ENCODE measurements around the gene CELA1. TPM values are rescaled to one million over a fixed set of nuclear protein-coding genes. Genes with fewer than 3 reads are reported as not detected.

Gene CELA1
- total RNA-seq, 1 experiment from 2014 or later = not detected

GRCh38 chr12:51390891-51391282, 44.4 kb upstream of the CELA1 start:
- intact Hi-C loops (cut with micrococcal nuclease; ENCODE audit: unreplicated experiment) = no loop called here
- no peak overlapping the region for H3K27ac ChIP-seq (ENCODE audit: low read depth, low read length, poor library complexity, severe bottlenecking)
- TF ChIP-seq EZH2 (IDR thresholded peaks at IDR 0.05; ENCODE audit: borderline replicate concordance, low read depth, low read length, poor library complexity, severe bottlenecking) = no peak
- TF ChIP-seq CTCF (conservative IDR thresholded peaks at IDR 0.05; ENCODE audit: low read depth, low read length) = no peak
- no peaks in the 10 kb centered on the region for H3K9me3 ChIP-seq (ENCODE audit: low read depth, low read length, poor library complexity, severe bottlenecking)
- H3K27me3 ChIP-seq (replicated peaks; ENCODE audit: insufficient read depth, low read depth, low read length, poor library complexity) = peaks cover 10% of the 10 kb centered on the region
- H3K4me1 ChIP-seq (ENCODE audit: insufficient read depth, low read length, poor library complexity, severe bottlenecking) = no peaks in the 10 kb centered on the region
- BruUV-seq (replicated peaks) = no TSS peak
- DNase-seq (ENCODE audit: low spot score) = no peak
- H3K4me3 ChIP-seq (ENCODE audit: low read depth, low read length, poor library complexity, severe bottlenecking) = peak overlapping the region; percentile 52
- H3K36me3 ChIP-seq (ENCODE audit: insufficient read depth, low read length, poor library complexity, severe bottlenecking) = no peaks in the 10 kb centered on the region
- ChIA-PET CTCF (no interaction called here), POLR2A (ENCODE audit: low non-redundant PET) (no interaction called here)

GRCh38 chr12:51390457-51390856, 44.0 kb upstream of the CELA1 start:
- H3K27ac ChIP-seq (ENCODE audit: low read depth, low read length, poor library complexity, severe bottlenecking) = no peak overlapping the region
- no peaks in the 10 kb centered on the region for H3K4me1 ChIP-seq (ENCODE audit: insufficient read depth, low read length, poor library complexity, severe bottlenecking)
- no peak overlapping the region for H3K4me3 ChIP-seq (ENCODE audit: low read depth, low read length, poor library complexity, severe bottlenecking)

GRCh38 chr12:51389302-51389999, 43.0 kb upstream of the CELA1 start:
- DNase-seq (ENCODE audit: low spot score) = no peak
- intact Hi-C loops (cut with micrococcal nuclease; ENCODE audit: unreplicated experiment) = no loop called here
- Histone ChIP-seq H3K9me3 (ENCODE audit: low read depth, low read length, poor library complexity, severe bottlenecking) (no peaks in the 10 kb centered on the region), H3K4me1 (ENCODE audit: insufficient read depth, low read length, poor library complexity, severe bottlenecking) (no peaks in the 10 kb centered on the region), H3K4me3 (ENCODE audit: low read depth, low read length, poor library complexity, severe bottlenecking) (no peak overlapping the region), H3K27me3 (replicated peaks; ENCODE audit: insufficient read depth, low read depth, low read length, poor library complexity) (peaks cover 10% of the 10 kb centered on the region), H3K27ac (ENCODE audit: low read depth, low read length, poor library complexity, severe bottlenecking) (no peak overlapping the region), H3K36me3 (ENCODE audit: insufficient read depth, low read length, poor library complexity, severe bottlenecking) (no peaks in the 10 kb centered on the region)
- TF ChIP-seq CTCF (conservative IDR thresholded peaks at IDR 0.05; ENCODE audit: low read depth, low read length) (no peak), EZH2 (IDR thresholded peaks at IDR 0.05; ENCODE audit: borderline replicate concordance, low read depth, low read length, poor library complexity, severe bottlenecking) (no peak)
- POLR2A ChIA-PET (ENCODE audit: low non-redundant PET) = no interaction called here
- no TSS peak for BruUV-seq (replicated peaks)
- CTCF ChIA-PET = no interaction called here

More at GRCh38 chr12:51390457-51390856, 44.0 kb upstream of the CELA1 start:
- peaks cover 10% of the 10 kb centered on the region for H3K27me3 ChIP-seq (replicated peaks; ENCODE audit: insufficient read depth, low read depth, low read length, poor library complexity)
- CTCF ChIA-PET = no interaction called here
- POLR2A ChIA-PET (ENCODE audit: low non-redundant PET) = no interaction called here
- BruUV-seq (replicated peaks) = no TSS peak
- TF ChIP-seq CTCF (conservative IDR thresholded peaks at IDR 0.05; ENCODE audit: low read depth, low read length) (no peak), EZH2 (IDR thresholded peaks at IDR 0.05; ENCODE audit: borderline replicate concordance, low read depth, low read length, poor library complexity, severe bottlenecking) (no peak)
- H3K36me3 ChIP-seq (ENCODE audit: insufficient read depth, low read length, poor library complexity, severe bottlenecking) = no peaks in the 10 kb centered on the region
- intact Hi-C loops (cut with micrococcal nuclease; ENCODE audit: unreplicated experiment) = no loop called here
- no peak for DNase-seq (ENCODE audit: low spot score)
- no peaks in the 10 kb centered on the region for H3K9me3 ChIP-seq (ENCODE audit: low read depth, low read length, poor library complexity, severe bottlenecking)
